DND-41 (cell line): ENCODE data around the gene DBNDD2.
A peak's percentile ranks its signal among the peaks of the same experiment; 100 is the strongest.

Experiments used
- ATAC-seq: fragments of 200-7000 bp; cut with Tn5 transposase; 3 replicates; pipeline ENCODE4 v1.9.1; 2021; ENCODE audit warnings: low read depth; ENCODE audit not compliant: insufficient read depth
- DNase-seq: peaks from one replicate; pipeline ENCODE4 v3.0.0-alpha.2; 2020
- H2AFZ ChIP-seq: 2 replicates; pipeline ENCODE4 v1.6.0; 2012; ENCODE audit warnings: low read depth, low read length
- H3K27ac ChIP-seq: 2 replicates; pipeline ENCODE4 v1.5.1; 2012; ENCODE audit warnings: low read length, inconsistent platforms
- H3K27me3 ChIP-seq: fragments of 200-600 bp; sonication (generic); 2 replicates; pipeline ENCODE4 v1.6.0; 2012; ENCODE audit warnings: low read length, mild to moderate bottlenecking, inconsistent platforms; ENCODE audit not compliant: insufficient read depth, poor library complexity
- H3K36me3 ChIP-seq: 2 replicates; pipeline ENCODE4 v1.5.1; 2012; ENCODE audit warnings: low read length, inconsistent platforms; ENCODE audit not compliant: insufficient read depth
- H3K4me1 ChIP-seq: 2 replicates; pipeline ENCODE4 v1.5.1; 2012; ENCODE audit warnings: mild to moderate bottlenecking, low read length; ENCODE audit not compliant: insufficient read depth
- H3K4me2 ChIP-seq: 2 replicates; pipeline ENCODE4 v1.6.0; 2012; ENCODE audit warnings: mild to moderate bottlenecking, moderate library complexity, low read length, inconsistent platforms; ENCODE audit not compliant: insufficient read depth
- H3K4me3 ChIP-seq, 2 experiments: fragments of 200-600 bp in 1 of 2; shearing (Covaris generic) in 1 of 2; 2 replicates each; pipeline ENCODE4 v1.5.1; 2012 to 2016; ENCODE audit warnings: inconsistent platforms in 2 of 2, low read length in 2 of 2, mild to moderate bottlenecking in 2 of 2, low read depth in 1 of 2, moderate library complexity in 1 of 2
- H3K79me2 ChIP-seq: 2 replicates; pipeline ENCODE4 v1.6.0; 2012; ENCODE audit warnings: low read length, inconsistent platforms; ENCODE audit not compliant: insufficient read depth
- H3K9ac ChIP-seq: 2 replicates; pipeline ENCODE4 v1.6.0; 2012; ENCODE audit warnings: low read depth, mild to moderate bottlenecking, inconsistent platforms, low read length, moderate library complexity
- H3K9me3 ChIP-seq: 2 replicates; pipeline ENCODE4 v1.5.1; 2012; ENCODE audit warnings: low read length, moderate library complexity, mild to moderate bottlenecking, inconsistent platforms; ENCODE audit not compliant: insufficient read depth, severe bottlenecking
- H4K20me1 ChIP-seq: 2 replicates; pipeline ENCODE4 v1.6.0; 2012; ENCODE audit warnings: low read length; ENCODE audit not compliant: insufficient read depth
- EZH2 ChIP-seq: IDR thresholded peaks from 3 replicates; pipeline ENCODE4 v1.6.1; 2012; ENCODE audit warnings: borderline replicate concordance, low read depth, mild to moderate bottlenecking, moderate library complexity, low read length, inconsistent platforms; ENCODE audit not compliant: severe bottlenecking
- TF ChIP-seq, protein P1 (sequence below): IDR thresholded peaks from 2 replicates; pipeline ENCODE4 v1.5.1; 2012; ENCODE audit warnings: borderline replicate concordance, low read length, moderate library complexity, mild to moderate bottlenecking; ENCODE audit not compliant: poor library complexity, severe bottlenecking; ENCODE audit errors: extremely low read depth

Gene DBNDD2

GRCh38 chr20:45365444-45365970 is 42.6 kb upstream of the DBNDD2 start:
- DNase-seq (no peak), ATAC-seq (no peak)
- Histone ChIP-seq H3K27me3 (no peaks in the 10 kb centered on the region), H2AFZ (no peak overlapping the region), H3K36me3 (peaks cover 37% of the 10 kb centered on the region), H3K9me3 (no peaks in the 10 kb centered on the region), H4K20me1 (peaks cover 13% of the 10 kb centered on the region), H3K4me1 (peaks cover 26% of the 10 kb centered on the region), H3K27ac (no peak overlapping the region), H3K79me2 (peaks cover 25% of the 10 kb centered on the region), H3K4me2 (peak overlapping the region; percentile 31; the same call in 1 of the 2 replicates), H3K9ac (no peak overlapping the region), H3K4me3 (no peak overlapping the region)
- TF ChIP-seq, protein P1, sequence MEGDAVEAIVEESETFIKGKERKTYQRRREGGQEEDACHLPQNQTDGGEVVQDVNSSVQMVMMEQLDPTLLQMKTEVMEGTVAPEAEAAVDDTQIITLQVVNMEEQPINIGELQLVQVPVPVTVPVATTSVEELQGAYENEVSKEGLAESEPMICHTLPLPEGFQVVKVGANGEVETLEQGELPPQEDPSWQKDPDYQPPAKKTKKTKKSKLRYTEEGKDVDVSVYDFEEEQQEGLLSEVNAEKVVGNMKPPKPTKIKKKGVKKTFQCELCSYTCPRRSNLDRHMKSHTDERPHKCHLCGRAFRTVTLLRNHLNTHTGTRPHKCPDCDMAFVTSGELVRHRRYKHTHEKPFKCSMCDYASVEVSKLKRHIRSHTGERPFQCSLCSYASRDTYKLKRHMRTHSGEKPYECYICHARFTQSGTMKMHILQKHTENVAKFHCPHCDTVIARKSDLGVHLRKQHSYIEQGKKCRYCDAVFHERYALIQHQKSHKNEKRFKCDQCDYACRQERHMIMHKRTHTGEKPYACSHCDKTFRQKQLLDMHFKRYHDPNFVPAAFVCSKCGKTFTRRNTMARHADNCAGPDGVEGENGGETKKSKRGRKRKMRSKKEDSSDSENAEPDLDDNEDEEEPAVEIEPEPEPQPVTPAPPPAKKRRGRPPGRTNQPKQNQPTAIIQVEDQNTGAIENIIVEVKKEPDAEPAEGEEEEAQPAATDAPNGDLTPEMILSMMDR = no peak
- no peak for TF ChIP-seq EZH2

GRCh38 chr20:45366192-45366591 is 41.9 kb upstream of the DBNDD2 start:
- ATAC-seq = no peak
- Histone ChIP-seq H3K36me3 (peaks cover 37% of the 10 kb centered on the region), H4K20me1 (peaks cover 14% of the 10 kb centered on the region), H3K9ac (no peak overlapping the region), H3K27me3 (no peaks in the 10 kb centered on the region), H3K4me3 (no peak overlapping the region), H2AFZ (no peak overlapping the region), H3K9me3 (no peaks in the 10 kb centered on the region), H3K27ac (no peak overlapping the region), H3K4me1 (peaks cover 26% of the 10 kb centered on the region), H3K4me2 (no peak overlapping the region), H3K79me2 (peaks cover 25% of the 10 kb centered on the region)
- no peak for TF ChIP-seq EZH2
- TF ChIP-seq, protein P1 = no peak
- DNase-seq = no peak

GRCh38 chr20:45366631-45367030 is 41.5 kb upstream of the DBNDD2 start:
- Histone ChIP-seq H3K4me1 (peaks cover 26% of the 10 kb centered on the region), H4K20me1 (peaks cover 14% of the 10 kb centered on the region), H3K4me2 (no peak overlapping the region), H3K4me3 (no peak overlapping the region), H3K27ac (no peak overlapping the region), H2AFZ (no peak overlapping the region), H3K9ac (no peak overlapping the region), H3K9me3 (no peaks in the 10 kb centered on the region), H3K79me2 (peaks cover 25% of the 10 kb centered on the region), H3K27me3 (no peaks in the 10 kb centered on the region), H3K36me3 (peaks cover 37% of the 10 kb centered on the region)
- DNase-seq (no peak), ATAC-seq (no peak)
- TF ChIP-seq, protein P1 = no peak
- TF ChIP-seq EZH2 = no peak

GRCh38 chr20:45367126-45367525 is 41.0 kb upstream of the DBNDD2 start:
- no peak overlapping the region for H3K4me2 ChIP-seq
- DNase-seq (no peak), ATAC-seq (no peak)
- TF ChIP-seq, protein P1 = no peak
- no peak for TF ChIP-seq EZH2
- no peak overlapping the region for H2AFZ ChIP-seq
- no peaks in the 10 kb centered on the region for H3K9me3 ChIP-seq
- H3K27ac ChIP-seq = no peak overlapping the region
- H3K27me3 ChIP-seq = no peaks in the 10 kb centered on the region
- no peak overlapping the region for H3K4me3 ChIP-seq
- peaks cover 25% of the 10 kb centered on the region for H3K79me2 ChIP-seq
- H3K4me1 ChIP-seq = peaks cover 21% of the 10 kb centered on the region
- peaks cover 37% of the 10 kb centered on the region for H3K36me3 ChIP-seq
- H4K20me1 ChIP-seq = peaks cover 14% of the 10 kb centered on the region
- H3K9ac ChIP-seq = no peak overlapping the region
